Mammary epithelial cell (primary cell): Measurements from ENCODE around the gene CHST9.

Experiments used
- CTCF ChIP-seq, 2 donors: IDR thresholded peaks in 1 of 2; conservative IDR thresholded peaks in 1 of 2; 2 replicates each; pipeline ENCODE4 v1.5.1; 2011 to 2012; ENCODE audit warnings: inconsistent platforms in 2 of 2, low read length in 2 of 2, mild to moderate bottlenecking in 2 of 2, control low read depth in 1 of 2, low read depth in 1 of 2; ENCODE audit not compliant: insufficient read depth in 1 of 2; ENCODE audit errors: extremely low read depth in 1 of 2
- EZH2 ChIP-seq: IDR thresholded peaks from 2 replicates; pipeline ENCODE4 v1.6.1; 2012; ENCODE audit warnings: low read length, inconsistent platforms, borderline replicate concordance

GRCh38 chr18:26901020-26901419 is 284.1 kb downstream of the CHST9 start:
- TF ChIP-seq CTCF (conservative IDR thresholded peaks at IDR 0.05 in 1 of 2, IDR thresholded peaks at IDR 0.05 in 1 of 2; ENCODE audit: extremely low read depth in 1 of 2, insufficient read depth in 1 of 2, low read depth in 1 of 2, low read length in 2 of 2) (no peak), EZH2 (no peak)
